Lower lobe of right lung (tissue), 2 donors: Measurements from ENCODE around the gene UBE2O. TPM values are rescaled to one million over a fixed set of nuclear protein-coding genes. Genes with fewer than 3 reads are reported as not detected.

Source experiments
- ATAC-seq, 2 donors: fragments of 200-7000 bp; cut with Tn5 transposase; one replicate each; pipeline ENCODE4 v1.9.1; 2020 to 2022; ENCODE audit warnings: mild to moderate bottlenecking in 2 of 2, moderate library complexity in 2 of 2
- DNase-seq: peaks from one replicate; pipeline ENCODE4 v3.0.0-alpha.2; 2020
- H3K27ac ChIP-seq: fragments of 200-600 bp; one replicate; pipeline ENCODE4 v1.8.0; 2022
- H3K27me3 ChIP-seq: fragments of 200-600 bp; one replicate; pipeline ENCODE4 v1.8.0; 2022; ENCODE audit warnings: low read depth
- H3K36me3 ChIP-seq: fragments of 200-600 bp; one replicate; pipeline ENCODE4 v1.8.0; 2022; ENCODE audit warnings: mild to moderate bottlenecking
- H3K4me1 ChIP-seq: fragments of 200-600 bp; one replicate; pipeline ENCODE4 v1.8.0; 2022
- H3K4me3 ChIP-seq: fragments of 200-600 bp; one replicate; pipeline ENCODE4 v1.8.0; 2022; ENCODE audit warnings: mild to moderate bottlenecking
- H3K9me3 ChIP-seq: fragments of 200-600 bp; one replicate; pipeline ENCODE4 v1.8.0; 2022
- intact Hi-C: fragments of 100-400 bp; cut with DNase I; formaldehyde crosslinking; loops from one replicate; pipeline ENCODE4 v1.11.0; 2022
- total RNA-seq: library from RNA; stranded (reverse); fragmentation: NEBNext Ultra II Directional; extraction: Animal tissue kit (Norgen Biotek cat#: 25700); gene quantifications from one replicate; pipeline ENCODE4 v1.2.1, GENCODE V29; 2021
- TF ChIP-seq, protein P1 (sequence below): fragments of 200-600 bp; IDR thresholded peaks from one replicate; pipeline ENCODE4 v1.8.0; 2022; ENCODE audit warnings: antibody characterized with exemption, mild to moderate bottlenecking
- donor health status: DM: no; HTN: yes; CAD: no; lungs with severe emphysema.

UBE2O gene
- total RNA-seq, 1 donor from 2014 or later, result 18.2 TPM

DNA sequence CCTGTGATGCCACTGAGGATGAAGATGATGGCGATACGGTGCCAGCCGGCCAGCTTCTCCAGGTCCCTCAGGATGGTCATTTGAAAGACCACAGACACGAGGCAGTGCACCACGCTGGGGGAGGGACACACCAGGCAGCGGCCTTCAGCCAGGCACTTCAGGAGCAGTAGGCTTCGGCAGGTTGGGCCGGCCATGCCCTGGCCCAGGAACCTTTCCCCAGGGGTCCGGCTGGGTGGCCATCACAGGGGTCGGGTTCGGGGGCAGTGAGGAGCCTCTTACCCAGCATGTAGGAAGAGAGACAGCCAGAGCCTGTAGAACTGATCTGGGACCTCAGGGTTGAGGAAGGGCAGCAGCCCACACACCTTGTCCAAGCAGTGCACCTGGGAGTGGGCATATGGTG, 19.8 kb upstream of the UBE2O start:
- intact Hi-C loops, result no loop called here
- ATAC-seq (no peak), DNase-seq (no peak)
- TF ChIP-seq, protein P1, sequence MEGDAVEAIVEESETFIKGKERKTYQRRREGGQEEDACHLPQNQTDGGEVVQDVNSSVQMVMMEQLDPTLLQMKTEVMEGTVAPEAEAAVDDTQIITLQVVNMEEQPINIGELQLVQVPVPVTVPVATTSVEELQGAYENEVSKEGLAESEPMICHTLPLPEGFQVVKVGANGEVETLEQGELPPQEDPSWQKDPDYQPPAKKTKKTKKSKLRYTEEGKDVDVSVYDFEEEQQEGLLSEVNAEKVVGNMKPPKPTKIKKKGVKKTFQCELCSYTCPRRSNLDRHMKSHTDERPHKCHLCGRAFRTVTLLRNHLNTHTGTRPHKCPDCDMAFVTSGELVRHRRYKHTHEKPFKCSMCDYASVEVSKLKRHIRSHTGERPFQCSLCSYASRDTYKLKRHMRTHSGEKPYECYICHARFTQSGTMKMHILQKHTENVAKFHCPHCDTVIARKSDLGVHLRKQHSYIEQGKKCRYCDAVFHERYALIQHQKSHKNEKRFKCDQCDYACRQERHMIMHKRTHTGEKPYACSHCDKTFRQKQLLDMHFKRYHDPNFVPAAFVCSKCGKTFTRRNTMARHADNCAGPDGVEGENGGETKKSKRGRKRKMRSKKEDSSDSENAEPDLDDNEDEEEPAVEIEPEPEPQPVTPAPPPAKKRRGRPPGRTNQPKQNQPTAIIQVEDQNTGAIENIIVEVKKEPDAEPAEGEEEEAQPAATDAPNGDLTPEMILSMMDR, result no peak
- Histone ChIP-seq H3K27me3 (no peaks in the 10 kb centered on the region), H3K9me3 (no peaks in the 10 kb centered on the region), H3K27ac (no peak overlapping the region), H3K4me3 (no peak overlapping the region), H3K36me3 (peaks cover 62% of the 10 kb centered on the region), H3K4me1 (no peaks in the 10 kb centered on the region)

DNA sequence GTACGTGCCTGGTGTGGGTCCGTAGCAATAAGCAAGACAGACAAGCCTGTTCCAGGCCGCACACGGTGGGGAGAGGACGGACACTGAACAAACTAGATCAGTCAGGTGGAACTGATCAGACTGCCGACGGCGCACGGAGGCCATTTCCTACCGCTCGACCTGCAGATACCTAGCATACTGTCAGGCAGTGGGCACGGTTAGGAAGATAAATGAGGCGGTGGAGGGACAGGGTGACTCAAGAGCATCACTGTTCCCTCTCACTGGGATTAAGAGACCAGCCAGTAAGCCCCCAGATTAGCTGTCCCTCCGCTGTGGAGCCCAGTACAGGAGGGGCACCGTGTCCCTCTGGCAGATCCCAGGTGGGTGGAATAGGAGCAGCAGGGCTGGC, 19.3 kb upstream of the UBE2O start:
- DNase-seq (no peak), ATAC-seq (no peak)
- Histone ChIP-seq H3K4me1 (no peaks in the 10 kb centered on the region), H3K27me3 (no peaks in the 10 kb centered on the region), H3K9me3 (no peaks in the 10 kb centered on the region), H3K4me3 (no peak overlapping the region), H3K27ac (no peak overlapping the region), H3K36me3 (peaks cover 59% of the 10 kb centered on the region)
- TF ChIP-seq, protein P1, result no peak
- intact Hi-C loops, result no loop called here

DNA sequence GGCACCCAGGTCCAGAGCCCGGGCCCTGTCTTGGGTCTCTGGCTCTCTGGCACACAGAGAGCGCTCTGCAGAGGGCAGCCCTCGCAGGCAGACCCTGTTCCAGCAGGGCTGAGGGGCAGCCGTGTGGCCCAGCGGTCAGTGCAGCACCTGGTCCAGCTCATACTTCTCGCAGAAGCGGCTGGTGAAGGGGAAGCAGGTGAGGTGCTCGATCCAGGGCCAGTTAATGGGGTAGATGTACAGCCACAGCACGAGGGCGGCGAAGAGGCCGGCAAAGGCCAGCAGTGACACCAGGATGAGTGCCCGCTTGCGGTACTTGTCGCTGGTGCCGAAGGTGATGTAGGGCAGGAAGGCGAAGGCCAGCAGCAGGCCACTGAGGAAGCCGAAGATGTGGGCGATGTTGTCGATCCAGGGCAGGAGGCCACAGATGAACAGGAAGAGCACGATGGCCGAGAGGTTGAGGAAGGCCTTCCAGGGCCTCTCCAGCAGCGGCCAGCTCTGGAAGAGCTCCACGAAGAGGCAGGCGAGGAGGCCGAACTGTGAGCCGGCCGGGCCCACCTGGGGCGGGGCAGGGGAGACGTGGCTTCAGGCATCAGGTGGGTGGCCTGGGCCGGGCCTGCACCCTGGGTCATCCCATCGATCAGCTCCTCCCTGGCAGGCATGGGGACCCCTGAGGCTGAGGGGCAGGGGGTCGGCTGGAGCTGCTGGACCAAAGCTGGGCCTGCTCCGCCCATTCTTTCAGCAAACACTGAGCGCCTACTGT, 18.7 kb upstream of the UBE2O start:
- Histone ChIP-seq H3K4me1 (no peaks in the 10 kb centered on the region), H3K4me3 (no peak overlapping the region)
- intact Hi-C loops, result no loop called here

DNA sequence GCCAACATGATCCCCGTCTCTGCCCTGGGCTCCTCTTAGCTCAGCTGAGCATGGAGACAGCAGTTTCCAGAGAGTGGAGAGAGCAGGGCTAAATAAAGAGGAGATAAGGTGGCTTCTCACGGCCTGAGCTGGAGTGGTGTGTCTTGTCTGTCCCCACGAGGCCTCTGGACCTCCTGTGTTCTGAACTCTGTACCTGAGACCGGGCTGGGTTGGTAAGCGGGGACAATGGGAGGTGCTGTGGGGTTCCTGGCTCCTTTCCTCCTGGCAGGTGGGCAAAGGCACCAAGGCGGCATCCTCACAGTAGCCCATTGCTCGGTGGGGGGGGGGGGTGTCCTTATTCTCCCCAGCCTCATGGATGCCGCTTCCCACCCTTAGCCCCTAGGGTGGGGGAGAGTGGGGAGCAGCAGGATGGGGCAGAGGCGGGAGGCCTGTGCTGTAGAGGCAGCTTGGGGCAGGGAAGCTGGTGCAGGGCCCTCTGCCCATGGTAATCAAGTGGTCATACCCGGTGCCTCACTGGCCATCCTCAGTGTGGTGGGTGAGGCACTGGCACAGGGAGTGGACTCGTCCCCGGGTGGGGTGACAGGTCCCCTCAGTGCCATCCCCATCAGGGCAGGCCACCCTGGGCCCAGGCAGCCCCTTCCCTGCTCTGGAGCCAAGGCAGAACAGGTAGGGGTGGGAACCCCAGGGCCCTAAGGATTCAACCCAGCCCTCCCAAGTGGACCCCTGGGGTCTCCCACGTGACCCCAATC, 17.2 kb upstream of the UBE2O start:
- Histone ChIP-seq H3K27ac (no peak overlapping the region), H3K4me1 (peaks cover 5% of the 10 kb centered on the region), H3K4me3 (no peak overlapping the region), H3K9me3 (no peaks in the 10 kb centered on the region), H3K27me3 (no peaks in the 10 kb centered on the region), H3K36me3 (peaks cover 49% of the 10 kb centered on the region)
- peak; percentile 39 for DNase-seq
- intact Hi-C loops, result loop anchor here (5.0 kb wide), 1 partner anchor 37 kb away; no protein-coding TSS in a partner anchor
- no peak for ATAC-seq
- TF ChIP-seq, protein P1, result no peak

More for the DNA sequence above, 18.7 kb upstream of the UBE2O start:
- ATAC-seq (no peak), DNase-seq (peak; percentile 24)
- no peak overlapping the region for H3K27ac ChIP-seq
- H3K27me3 ChIP-seq, result no peaks in the 10 kb centered on the region
- H3K36me3 ChIP-seq, result peaks cover 53% of the 10 kb centered on the region
- no peaks in the 10 kb centered on the region for H3K9me3 ChIP-seq
- TF ChIP-seq, protein P1, result no peak

- peaks cover 5% of the 10 kb centered on the region for H3K4me1 ChIP-seq
- TF ChIP-seq, protein P1, result no peak
- H3K9me3 ChIP-seq, result no peaks in the 10 kb centered on the region
- ATAC-seq (no peak), DNase-seq (peak; percentile 38)
- H3K27ac ChIP-seq, result no peak overlapping the region
- peaks cover 41% of the 10 kb centered on the region for H3K36me3 ChIP-seq
- H3K4me3 ChIP-seq, result no peak overlapping the region
- intact Hi-C loops, result loop anchor here (5.0 kb wide), 1 partner anchor 38 kb away; no protein-coding TSS in a partner anchor
- H3K27me3 ChIP-seq, result no peaks in the 10 kb centered on the region
Measured at GRCh38 chr17:76469076-76469990, 16.4 kb upstream of the UBE2O start.
